Inflammatory macrophage (primary cell): ENCODE data around the gene MAPK8IP3.
"Not testable (repeated sequence)": the region's sequence is repeated elsewhere in the genome, so short reads cannot be mapped to it uniquely, and the experiment has no call there.

Experiments used
- DNase-seq, 2 donors: peaks; one replicate each; pipeline ENCODE4 v3.0.0-alpha.2; 2020 to 2022

MAPK8IP3 gene

DNA sequence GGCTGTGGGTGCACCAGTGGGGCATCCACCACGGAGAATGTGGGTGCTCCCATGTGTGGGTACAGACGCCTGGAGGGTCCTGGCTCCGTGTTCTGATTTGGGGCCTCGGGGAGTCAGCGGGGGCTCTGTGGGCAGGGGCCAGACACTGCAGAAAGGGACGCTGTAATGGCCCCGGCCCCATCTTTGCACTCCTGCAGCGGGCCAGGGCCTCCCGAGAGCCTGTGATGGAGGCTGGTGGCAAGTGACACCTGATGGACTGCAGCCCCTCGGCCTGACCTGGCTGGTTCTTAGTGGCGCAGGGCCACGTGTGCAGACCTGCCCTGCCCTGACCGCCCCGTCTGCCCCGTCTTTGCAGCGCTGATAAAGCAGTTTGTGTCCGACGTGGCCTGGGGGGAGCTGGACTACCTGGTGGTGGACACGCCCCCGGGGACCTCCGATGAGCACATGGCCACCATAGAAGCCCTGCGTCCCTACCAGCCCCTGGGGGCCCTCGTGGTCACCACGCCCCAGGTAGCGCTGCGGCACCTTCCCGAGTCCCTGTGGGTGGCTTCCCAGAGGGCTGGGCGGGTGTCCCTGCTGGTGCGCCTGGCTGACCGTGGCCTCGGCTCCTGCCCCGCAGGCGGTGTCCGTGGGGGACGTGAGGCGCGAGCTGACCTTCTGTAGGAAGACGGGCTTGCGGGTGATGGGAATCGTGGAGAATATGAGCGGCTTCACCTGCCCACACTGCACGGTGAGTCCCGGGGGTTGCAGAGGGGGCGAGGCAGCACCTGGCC, 81.5 kb downstream of the MAPK8IP3 start:
- DNase-seq, result no peak

DNA sequence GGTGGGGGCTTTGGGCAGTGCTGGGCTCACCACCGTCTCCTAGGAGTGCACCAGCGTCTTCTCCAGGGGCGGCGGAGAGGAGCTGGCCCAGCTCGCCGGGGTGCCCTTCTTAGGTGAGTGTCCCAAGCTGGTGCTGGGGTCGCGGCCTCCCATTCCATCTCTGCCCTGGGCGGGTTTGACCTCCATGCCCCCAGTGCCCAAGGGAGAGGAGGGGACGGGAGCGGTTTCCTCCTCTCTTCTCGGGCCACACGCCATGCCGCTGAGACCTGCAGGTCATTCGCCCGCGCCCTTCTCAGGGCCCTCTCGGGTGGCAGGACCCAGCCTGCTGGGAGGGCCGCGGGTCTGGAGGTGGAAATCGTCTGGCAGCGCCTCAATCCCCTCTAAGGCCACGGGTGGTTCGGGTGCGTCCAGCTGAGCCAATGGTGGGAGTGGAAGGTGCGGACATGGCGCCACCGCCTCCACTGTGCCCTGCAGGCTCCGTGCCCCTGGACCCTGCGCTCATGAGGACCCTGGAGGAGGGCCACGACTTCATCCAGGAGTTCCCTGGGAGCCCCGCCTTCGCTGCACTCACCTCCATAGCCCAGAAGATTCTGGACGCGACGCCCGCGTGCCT, 82.2 kb downstream of the MAPK8IP3 start:
- DNase-seq, result no peak

DNA sequence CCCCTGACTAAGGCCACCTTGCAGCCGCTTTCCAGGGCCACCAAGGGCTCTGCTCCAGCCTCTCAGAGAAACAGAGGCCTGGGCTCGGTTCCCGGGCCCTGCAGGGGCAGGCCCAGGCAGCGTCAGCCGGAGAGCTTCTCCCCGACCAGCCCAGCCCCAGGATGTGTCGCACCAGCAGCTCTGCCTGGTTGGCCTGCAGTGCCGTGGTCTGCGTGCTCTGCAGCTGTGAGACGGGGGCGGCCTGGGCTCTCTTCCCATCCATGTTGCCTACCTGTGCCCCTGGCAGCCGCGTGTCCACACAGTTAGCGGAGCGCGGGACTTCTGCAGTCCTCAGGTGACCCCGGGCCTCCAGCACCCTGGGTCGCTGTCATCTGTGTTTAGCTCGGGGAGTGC, 82.7 kb downstream of the MAPK8IP3 start:
- no peak for DNase-seq

DNA sequence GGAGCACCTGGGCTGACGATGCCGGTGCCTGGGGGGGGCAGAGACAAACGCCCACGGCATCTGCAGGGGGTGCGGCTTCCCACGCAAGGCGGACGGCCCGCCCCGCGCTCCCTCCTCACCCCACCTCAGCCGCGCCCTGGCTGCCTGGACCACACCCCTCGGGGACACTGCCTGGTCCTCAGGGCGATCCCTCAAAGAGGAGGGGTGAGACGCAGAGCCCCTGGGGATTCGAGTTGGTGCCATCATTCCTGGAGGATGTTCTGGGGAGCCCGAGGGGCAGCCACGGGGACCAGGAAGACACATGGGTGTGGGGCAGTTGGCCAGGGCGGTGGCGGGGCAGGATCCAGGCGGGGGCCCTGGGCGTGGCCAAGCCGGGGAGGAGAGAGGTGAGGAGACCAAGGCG, 83.6 kb downstream of the MAPK8IP3 start:
- DNase-seq, result no peak

DNA sequence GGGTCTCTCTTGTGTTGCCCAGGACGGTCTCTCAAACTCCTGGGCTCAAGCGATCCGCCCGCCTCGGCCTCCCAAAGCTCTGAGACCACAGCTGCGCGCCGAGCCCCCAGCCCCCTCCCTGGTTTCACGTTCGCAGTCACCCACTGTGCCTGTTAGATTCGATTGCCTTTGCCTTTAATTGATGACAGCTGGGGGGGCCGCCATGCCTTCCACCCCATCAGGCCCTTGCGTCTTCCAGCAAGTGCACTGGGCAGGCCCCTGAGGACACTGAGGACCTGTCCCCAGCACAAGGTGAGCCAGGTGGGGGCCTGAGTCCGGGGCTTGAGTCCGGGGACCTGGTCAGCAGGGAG, 84.2 kb downstream of the MAPK8IP3 start:
- DNase-seq, result no peak

DNA sequence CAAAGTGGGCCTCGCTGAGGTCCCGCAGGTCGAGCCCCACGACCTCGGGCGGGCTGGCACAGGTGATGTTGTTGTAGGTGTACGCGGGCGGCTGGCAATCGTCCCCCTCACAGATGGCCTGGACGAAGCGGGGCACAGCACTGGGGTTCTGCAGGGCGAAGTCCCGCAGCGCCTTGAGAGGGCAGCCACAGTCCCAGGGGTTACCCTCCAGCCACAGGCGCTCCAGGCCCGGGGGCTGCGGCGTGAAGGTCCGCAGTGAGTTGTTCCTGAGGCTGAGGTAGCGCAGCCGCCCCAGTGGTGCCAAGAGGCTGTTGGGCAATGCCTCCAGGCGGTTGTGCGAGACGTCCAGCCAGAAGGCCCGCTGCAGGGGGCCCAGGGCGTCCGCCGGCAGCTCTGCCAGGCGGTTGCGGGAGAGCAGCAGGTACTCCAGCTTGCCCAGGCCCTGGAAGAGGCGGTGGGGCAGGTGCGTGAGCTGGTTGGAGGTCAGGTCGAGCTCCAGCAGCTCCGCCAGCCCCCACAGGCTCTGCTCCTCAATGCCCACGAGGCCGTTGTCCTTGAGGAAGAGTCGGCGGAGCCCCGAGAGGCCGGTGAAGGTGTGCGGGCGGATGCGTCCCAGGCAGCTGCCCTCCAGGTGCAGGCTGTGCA, 84.7 kb downstream of the MAPK8IP3 start:
- DNase-seq, result no peak

DNA sequence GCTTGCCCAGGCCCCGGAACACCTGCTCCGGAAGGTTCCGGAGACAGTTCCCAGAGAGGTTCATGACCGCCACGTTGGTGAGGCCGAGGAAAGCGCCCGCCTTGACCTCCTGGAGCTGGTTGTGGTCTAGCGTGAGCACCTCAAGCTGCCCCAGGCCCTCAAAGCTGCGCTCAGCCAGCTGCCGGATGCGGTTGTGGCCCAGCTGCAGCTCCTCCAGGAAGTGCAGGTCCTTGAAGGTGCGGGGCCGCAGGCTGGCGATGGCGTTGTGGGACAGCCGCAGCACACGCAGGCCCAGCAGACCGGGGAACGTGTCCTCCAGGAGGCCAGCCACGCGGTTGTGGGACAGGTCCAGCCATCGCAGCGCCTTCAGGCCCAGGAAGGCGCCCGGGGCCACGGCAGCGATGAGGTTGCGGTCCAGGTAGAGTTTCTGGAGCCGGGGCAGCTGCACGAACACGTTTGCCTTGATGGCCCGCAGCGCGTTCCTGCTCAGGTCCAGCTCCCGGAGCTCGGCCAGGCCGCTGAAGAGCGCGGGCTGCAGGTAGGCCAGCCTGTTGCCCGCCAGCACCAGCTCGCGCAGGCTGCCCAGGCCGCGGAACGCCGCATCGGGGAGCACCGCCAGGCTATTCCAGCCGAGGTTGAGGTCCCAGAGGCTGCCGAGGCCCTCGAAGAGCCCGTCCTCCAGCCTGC, 85.4 kb downstream of the MAPK8IP3 start:
- DNase-seq, result no peak

DNA sequence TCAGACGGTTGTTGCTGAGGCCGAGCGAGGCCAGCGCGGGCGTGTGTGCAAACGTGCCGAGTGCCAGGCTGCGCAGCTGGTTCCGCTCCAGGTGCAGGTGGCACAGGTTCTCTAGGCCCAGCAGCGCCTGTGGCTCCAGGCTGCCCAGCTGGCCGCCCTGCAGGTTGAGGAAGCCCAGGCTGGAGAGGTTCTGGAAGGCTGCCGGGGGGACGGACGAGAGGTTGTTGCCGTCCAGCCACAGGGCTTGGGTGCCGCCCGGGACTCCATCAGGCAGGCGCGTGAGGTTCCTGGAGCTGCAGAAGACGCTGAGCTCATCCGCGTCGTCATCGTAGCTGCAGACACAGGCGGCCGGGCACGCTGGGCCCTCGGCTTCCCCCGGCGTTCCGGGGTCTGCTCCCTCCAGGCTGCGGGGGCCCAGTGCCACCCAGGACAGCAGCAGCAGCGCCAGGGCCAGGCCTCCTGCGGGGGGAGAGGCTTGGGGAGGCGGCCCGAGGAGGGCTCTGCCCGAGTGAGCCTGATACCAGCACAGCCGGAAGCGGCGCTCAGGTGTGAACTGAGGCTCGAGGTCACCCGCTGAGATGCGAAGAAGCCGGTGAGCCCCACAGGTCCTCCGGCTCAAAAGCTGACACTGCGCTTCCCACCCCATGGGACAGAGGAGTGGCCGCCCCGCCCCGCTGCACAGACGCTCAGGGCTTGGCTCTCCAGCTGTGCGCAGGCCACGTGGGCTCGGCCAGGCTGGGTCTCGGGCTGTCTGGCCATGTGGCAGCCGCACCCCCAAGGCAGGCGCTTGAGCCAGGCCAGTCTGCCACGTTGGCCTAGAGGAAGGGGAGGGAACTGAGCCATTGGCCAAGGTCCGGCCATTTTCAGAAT, 86.2 kb downstream of the MAPK8IP3 start:
- DNase-seq, result no peak

DNA sequence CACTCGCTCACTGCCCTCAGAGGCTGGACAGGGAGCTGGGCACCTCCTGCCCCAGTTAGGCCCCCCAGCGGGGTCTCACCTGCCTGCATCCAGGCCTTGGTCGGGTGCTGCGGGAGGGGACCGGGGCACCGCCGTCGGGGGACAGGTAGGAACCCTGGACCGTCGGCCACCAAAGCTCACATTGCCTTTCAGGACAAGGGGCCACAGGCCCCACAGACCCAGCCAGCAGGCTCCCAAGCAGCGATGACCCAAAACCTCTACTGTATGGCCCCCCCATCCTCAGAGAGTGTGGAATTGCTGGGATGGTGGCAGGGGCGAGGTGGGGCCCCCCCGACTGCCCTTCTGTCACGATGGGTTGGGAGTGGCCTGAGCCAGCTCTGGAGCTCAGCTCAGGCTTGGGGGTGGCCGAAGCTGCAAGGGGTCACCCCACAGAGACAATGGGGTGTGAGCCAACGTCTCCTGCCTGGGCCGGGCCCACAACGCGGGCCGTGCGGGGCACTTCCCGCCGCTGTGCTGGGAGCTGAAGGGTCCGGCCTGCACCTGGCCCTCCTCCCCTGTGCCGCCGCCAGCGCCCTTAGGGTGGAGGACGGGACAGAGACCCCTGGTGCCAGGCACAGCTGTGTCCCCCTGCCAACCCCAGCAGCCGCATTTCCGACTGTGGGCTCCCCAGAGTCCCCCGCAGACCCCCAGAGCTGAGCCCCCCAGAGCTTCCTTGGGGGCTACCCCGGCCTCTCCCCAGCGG, 87.0 kb downstream of the MAPK8IP3 start:
- DNase-seq, result no peak

DNA sequence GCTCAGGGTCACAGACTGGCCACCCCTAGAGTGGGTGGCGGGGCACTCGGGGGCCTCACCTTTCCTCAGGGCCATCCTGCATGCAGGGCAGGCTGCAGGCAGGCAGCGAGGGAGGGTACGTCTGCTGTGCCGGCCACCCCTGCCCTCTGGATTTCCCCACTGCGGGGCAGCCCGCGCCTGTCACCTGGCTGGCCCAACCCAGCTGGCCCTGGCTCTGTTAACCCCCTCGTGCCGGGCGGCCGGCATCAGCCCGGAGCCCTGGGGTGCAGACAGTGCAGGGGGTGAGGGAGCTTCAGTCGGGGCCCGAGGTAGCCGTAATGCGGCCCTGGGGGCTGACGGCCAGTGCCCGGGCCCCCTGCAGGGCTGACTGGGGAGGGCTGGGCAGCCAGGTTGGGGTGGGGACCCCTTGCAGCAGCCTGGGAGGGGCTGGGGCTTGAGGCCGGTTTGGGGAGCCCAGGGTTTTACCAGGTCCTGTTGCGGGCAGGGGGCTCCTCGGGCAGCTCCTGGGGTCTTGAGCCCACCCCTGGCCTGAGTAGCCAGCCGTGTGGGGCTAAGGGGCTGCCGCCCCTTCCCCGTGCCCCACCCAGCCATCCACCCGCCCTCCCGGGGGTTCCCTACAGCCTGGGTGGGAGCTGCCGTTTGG, 87.7 kb downstream of the MAPK8IP3 start, which contains the start of gene IGFALS:
Gene IGFALS (minus strand): TSS at position 128 of the 643 bp plus-strand sequence. CDS start 53 bp downstream, at position 75.
- DNase-seq, result no peak

DNA sequence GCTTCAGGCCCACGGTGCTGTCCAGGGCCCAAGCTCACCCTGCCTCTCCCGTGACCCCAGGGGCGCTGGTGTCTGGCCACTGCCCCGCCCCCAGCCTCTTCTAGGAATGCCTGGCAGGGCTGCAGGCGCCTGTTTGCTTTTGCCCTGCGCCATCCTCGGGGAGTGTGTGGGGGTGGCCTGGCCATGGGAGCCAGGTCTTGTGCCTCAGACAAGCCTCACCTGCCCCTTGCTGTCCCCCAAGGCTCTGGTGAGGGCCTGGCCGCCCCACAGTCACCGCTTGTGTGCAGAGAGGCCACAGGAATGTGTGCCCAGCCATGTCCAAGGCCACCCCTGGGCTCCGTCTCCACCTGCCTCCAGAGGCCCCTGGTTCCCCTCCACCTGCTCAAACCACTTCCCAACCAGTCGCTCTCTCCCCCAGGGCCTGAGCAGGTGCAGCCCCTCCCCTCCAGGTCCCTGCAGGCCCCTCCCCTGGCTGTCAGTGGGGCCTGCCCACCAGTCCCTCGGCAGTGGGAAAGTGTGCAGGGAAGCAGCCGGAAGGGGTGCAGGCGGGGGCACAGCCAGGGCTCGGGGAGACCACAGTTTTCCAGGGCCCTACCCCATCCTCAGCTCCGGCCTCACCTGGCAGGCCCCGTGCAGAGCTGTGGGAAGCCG, 88.4 kb downstream of the MAPK8IP3 start:
- DNase-seq, result no peak

DNA sequence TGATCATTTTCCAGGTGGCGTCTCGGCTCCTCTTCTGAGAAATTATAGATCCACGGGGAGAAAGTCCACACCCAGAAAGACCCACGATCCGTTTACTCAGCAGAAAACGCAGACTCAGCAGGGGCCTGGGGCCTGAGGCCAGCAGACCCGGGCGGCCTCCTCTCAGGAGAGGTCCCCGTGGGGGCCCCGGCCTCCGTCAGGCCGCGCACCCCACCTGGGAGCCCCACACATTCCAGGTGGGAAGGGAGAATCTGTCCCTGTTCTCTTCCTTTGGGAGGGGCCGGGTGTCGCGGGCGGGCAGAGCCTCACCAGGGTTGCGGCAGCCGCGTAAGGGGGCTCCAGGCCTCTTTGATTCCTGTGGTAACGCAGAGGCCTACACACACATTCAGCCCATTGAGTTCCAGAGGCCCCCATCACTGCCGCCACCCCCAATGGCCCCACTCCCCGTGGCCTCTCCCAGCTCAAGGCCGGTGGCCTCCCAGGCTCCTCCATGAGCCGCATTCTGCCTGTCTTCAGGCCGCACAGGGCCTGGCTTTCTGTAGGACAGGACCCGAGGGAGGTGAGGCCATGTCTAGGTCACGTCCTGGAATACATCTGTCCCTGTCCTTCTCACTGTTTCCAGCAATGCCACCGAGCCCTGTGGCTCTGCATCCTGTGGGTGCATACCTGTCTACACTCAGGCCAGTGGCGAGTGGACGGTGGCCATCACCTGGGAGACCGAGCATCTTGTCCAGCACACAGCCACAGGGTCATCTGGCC, 89.1 kb downstream of the MAPK8IP3 start:
- no peak for DNase-seq

DNA sequence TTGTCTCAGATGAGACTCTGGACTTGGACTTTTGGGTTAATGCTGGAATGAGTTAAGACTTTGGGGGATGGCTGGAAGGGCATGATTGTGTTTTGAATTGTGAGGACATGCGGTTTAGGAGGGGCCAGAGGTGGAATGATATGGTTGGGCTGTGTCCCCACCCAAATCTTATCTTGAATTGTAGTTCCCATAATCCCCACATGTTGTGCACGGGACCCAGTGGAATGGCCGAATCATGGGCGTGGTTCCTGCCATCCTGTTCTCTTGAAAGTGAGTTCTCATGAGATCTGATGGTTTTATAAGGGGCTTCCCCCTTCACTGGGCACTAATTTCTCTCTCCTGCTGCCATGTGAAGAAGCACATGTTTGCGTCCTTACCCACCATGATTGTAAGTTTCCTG, 93.3 kb downstream of the MAPK8IP3 start:
- not testable (repeated sequence) for DNase-seq

DNA sequence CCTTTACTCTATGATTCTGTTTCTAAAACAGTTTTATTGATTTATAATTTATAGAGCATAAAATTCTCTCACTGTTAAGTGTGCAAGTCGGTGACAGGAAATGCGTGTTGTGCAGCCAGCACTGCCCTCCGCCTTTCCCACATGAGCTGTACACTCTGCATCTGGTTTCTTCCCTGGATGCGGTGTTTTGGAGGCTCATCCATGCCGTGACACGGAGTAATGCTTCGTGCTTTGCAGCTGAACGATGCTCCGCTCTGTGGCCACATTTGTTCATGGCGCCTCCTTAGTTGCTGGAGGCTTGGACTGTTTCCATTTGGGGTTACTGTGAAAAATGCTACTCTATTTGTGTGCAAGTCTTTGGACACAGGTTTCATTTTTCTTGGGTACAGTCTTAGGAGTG, 94.7 kb downstream of the MAPK8IP3 start:
- no peak for DNase-seq

DNA sequence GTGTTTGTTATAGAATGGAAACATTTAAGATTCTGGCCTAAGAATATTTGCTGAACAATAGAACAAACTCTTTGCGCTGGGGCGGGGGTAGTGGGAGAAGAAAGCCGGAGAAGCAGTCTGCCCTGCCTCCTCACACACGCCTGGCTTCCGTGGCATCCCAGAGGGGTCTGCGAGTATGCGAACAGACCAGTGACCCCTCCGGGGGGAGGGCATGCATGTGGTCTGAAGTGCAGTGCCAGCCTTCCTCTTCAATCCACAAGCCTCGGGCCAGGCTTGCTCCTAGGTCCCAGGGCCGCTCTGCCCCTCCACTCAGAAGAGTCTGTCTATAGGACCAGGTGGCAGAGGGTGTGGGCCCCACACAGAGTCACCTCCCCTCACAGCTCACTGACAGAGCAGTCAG, 101.6 kb downstream of the MAPK8IP3 start:
- DNase-seq, result no peak

DNA sequence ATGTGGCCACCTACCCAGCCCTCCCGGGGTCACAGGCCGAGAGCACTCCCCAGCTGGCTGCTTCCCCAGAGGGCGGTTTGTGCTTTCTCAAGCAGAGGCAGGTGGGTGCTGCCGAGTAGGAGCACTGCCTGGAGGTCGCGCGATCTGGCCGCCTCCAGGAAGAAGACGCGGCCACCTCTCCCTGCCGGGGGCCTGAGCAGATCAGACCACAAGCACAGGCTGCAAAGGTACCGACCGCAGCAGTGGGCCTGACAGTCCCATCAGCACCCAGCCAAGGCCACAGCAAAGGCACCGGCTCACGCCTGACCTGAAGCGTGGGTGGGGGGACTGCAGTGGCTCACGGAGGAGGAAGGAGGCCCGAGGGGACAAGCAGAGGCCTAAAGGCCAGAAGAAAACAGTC, 102.7 kb downstream of the MAPK8IP3 start:
- no peak for DNase-seq

DNA sequence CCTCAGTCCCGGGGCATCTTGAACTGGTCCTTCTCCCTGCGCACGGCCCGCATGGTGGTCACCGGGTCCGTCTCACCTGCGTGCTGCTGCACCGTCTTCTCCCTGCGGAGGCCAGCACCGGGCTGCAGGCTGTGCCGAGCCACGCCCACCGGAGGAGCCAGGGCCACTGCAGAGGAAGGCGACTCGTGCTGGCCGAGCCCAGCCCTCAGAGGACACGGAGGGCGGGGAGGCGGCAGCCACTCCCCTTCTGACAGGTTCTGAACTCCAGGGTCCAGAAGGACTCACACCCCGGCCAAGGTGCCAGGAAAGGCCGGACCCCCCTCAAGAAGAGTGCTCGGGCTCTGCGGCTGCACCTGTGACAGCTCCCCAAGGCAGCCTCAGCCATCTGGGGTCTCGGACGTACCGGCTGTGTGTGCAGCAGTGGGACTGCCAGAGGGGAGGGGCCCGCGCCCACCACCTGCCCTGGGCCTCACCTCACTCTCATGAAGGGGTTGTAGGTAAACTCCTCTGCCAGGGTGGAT, 103.3 kb downstream of the MAPK8IP3 start:
- no peak for DNase-seq

DNA sequence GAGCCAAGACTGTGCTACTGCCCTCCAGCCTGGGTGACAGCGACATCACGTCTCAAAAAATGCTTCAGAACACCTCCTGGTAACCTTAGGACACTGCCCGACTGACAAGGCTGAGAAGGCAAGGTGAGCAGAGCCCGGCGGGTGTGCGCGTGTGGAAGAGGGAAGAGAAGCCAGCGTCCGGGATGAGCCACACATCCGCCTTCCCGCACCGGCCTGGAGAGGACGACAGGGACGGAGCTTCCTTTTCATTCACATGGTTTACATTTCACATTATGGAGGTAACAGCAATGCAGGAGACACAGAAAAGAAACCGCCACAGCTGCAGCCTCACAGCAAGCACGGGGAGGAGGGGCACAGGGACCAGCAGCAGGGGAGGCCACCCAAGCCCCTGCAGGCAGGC, 104.1 kb downstream of the MAPK8IP3 start:
- DNase-seq, result no peak

DNA sequence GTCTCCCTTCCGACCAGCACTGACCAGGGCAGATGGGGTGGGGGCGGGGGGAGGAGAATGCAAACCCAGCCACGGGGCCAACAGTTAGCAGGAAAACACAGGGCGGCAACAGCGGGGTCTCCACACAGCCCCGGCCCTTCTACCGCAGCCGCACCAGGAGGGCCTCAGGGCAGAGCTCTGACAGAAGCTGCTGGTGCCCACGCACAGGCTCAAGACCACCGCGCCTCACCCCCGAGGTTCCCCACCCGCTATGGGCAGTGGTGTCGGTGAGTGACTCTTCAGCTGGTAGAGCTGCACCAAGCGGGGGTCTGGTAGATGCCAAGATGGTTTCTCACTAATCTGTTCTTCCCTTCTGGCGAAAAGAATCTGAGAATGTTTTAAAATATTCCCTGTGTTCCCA, 104.5 kb downstream of the MAPK8IP3 start:
- DNase-seq, result no peak
